Smooth muscle cell (in vitro differentiated cells): ENCODE results near the gene JMJD1C. TPM values are rescaled to one million over a fixed set of nuclear protein-coding genes. Genes with fewer than 3 reads are reported as not detected.
A peak's percentile ranks its signal among the peaks of the same experiment; 100 is the strongest.

Source experiments
- DNase-seq: peaks from one replicate; lab custom pipeline; 2025; ENCODE audit not compliant: unreplicated experiment; lab: John Stamatoyannopoulos, UW
- H2AFZ ChIP-seq: fragments of 200-600 bp; sonication (generic); 2 replicates; pipeline ENCODE4 v1.6.0; 2016; ENCODE audit warnings: antibody characterized with exemption, low read depth, mild to moderate bottlenecking
- H3F3A ChIP-seq: fragments of 200-600 bp; sonication (generic); 2 replicates; pipeline ENCODE4 v1.6.0; 2017; ENCODE audit warnings: antibody characterized with exemption, low read depth
- H3K27ac ChIP-seq: fragments of 200-600 bp; sonication (generic); 2 replicates; pipeline ENCODE4 v1.5.1; 2016; ENCODE audit warnings: low read depth, mild to moderate bottlenecking
- H3K27me3 ChIP-seq: fragments of 200-600 bp; sonication (generic); 2 replicates; pipeline ENCODE4 v1.6.1; 2016; ENCODE audit warnings: low read depth, mild to moderate bottlenecking
- H3K36me3 ChIP-seq: fragments of 200-600 bp; sonication (generic); 2 replicates; pipeline ENCODE4 v1.5.1; 2016; ENCODE audit warnings: low read depth
- H3K4me1 ChIP-seq: fragments of 200-600 bp; sonication (generic); 2 replicates; pipeline ENCODE4 v1.5.1; 2016; ENCODE audit warnings: low read depth
- H3K4me2 ChIP-seq: fragments of 200-600 bp; sonication (generic); 2 replicates; pipeline ENCODE4 v1.6.0; 2016; ENCODE audit warnings: mild to moderate bottlenecking
- H3K4me3 ChIP-seq: fragments of 200-600 bp; sonication (generic); 2 replicates; pipeline ENCODE4 v1.5.1; 2016; ENCODE audit warnings: mild to moderate bottlenecking
- H3K79me2 ChIP-seq: fragments of 200-600 bp; sonication (generic); 2 replicates; pipeline ENCODE4 v1.6.0; 2016; ENCODE audit warnings: low read depth, mild to moderate bottlenecking
- H3K9ac ChIP-seq: fragments of 200-600 bp; sonication (generic); 2 replicates; pipeline ENCODE4 v1.6.0; 2016; ENCODE audit warnings: low read depth
- H3K9me3 ChIP-seq: fragments of 200-600 bp; sonication (generic); replicated peaks from 2 replicates; pipeline ENCODE4 v1.5.1; 2016; ENCODE audit warnings: low read depth
- H4K20me1 ChIP-seq: fragments of 200-600 bp; sonication (generic); 2 replicates; pipeline ENCODE4 v1.6.0; 2016; ENCODE audit warnings: low read depth
- CTCF ChIP-seq: fragments of 200-600 bp; sonication (generic); IDR thresholded peaks from 2 replicates; pipeline ENCODE4 v1.5.1; 2017; ENCODE audit warnings: borderline replicate concordance, mild to moderate bottlenecking, antibody characterized with exemption; ENCODE audit not compliant: insufficient read depth, poor library complexity, severe bottlenecking
- WGBS: methylation state at CpG from one replicate; pipeline ENCODE4 v1.1.7; 2016; ENCODE audit warnings: low lambda C conversion rate; 5-methylcytosine and 5-hydroxymethylcytosine counted together
- polyA plus RNA-seq: library from polyadenylated mRNA; unstranded; fragments of >200 nt; fragmentation: Nextera tagmentation; extraction: Ambion mirVana; gene quantifications from 2 replicates; pipeline ENCODE4 v1.2.1, GENCODE V29; 2016
- total RNA-seq: library from RNA; depleted of rRNA; stranded (reverse); fragments of >200 nt; gene quantifications from 2 replicates; pipeline ENCODE4 v1.2.3, GENCODE V29; 2014

The JMJD1C gene
- total and polyA plus RNA-seq, 2 experiments from 2014 or later = 28.5 to 132 TPM

DNA sequence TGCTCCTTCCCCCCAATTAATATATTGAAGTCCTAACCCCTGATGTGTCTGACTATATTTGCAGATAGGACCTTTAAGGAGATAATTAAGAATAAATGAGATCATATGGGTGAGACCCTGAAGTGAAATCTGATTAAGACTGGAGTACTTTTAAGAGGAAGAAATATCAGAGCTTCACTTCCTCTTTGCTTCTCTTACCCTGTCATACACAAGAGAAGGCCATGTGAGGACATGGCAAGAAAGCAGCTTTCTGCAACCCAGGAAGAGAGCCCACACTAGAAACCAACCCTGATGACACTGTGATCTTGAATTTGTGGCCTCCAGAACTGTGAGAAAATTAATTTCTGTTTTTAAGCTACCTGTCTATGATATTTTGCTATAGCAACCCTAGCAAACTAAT, 44.2 kb downstream of the JMJD1C start:
- H3K4me2 ChIP-seq = no peak overlapping the region
- no peak overlapping the region for H3K4me3 ChIP-seq
- peaks cover 34% of the 10 kb centered on the region for H4K20me1 ChIP-seq
- H3K27ac ChIP-seq = no peak overlapping the region
- no peaks in the 10 kb centered on the region for H3K27me3 ChIP-seq
- no peak overlapping the region for H3K9ac ChIP-seq
- TF ChIP-seq CTCF = no peak
- H3K79me2 ChIP-seq = peaks cover 100% of the 10 kb centered on the region
- no peaks in the 10 kb centered on the region for H3K9me3 ChIP-seq
- peaks cover 4% of the 10 kb centered on the region for H3K4me1 ChIP-seq
- no peaks in the 10 kb centered on the region for H3K36me3 ChIP-seq
- DNase-seq = no peak
- no peak overlapping the region for H2AFZ ChIP-seq
- no peaks in the 10 kb centered on the region for H3F3A ChIP-seq

GRCh38 chr10:63416376-63416775, 49.4 kb downstream of the JMJD1C start:
- Histone ChIP-seq H3K27ac (peak overlapping the region; percentile 30), H3K27me3 (no peaks in the 10 kb centered on the region), H3K9me3 (no peaks in the 10 kb centered on the region), H3K4me1 (peaks cover 19% of the 10 kb centered on the region), H3F3A (no peaks in the 10 kb centered on the region), H4K20me1 (peaks cover 50% of the 10 kb centered on the region), H2AFZ (no peak overlapping the region), H3K79me2 (peaks cover 96% of the 10 kb centered on the region), H3K4me3 (no peak overlapping the region), H3K36me3 (no peaks in the 10 kb centered on the region), H3K4me2 (no peak overlapping the region), H3K9ac (no peak overlapping the region)
- WGBS = 95% methylated on average over 1 of the region's 1 CpG
- no peak for TF ChIP-seq CTCF
- no peak for DNase-seq

- Histone ChIP-seq H3K4me3 (no peak overlapping the region), H3K4me2 (peak overlapping the region; percentile 3), H4K20me1 (peaks cover 47% of the 10 kb centered on the region), H3K27ac (peak overlapping the region; percentile 30), H3F3A (no peaks in the 10 kb centered on the region), H2AFZ (no peak overlapping the region), H3K79me2 (peaks cover 95% of the 10 kb centered on the region), H3K4me1 (peaks cover 19% of the 10 kb centered on the region), H3K9ac (no peak overlapping the region), H3K36me3 (no peaks in the 10 kb centered on the region), H3K27me3 (no peaks in the 10 kb centered on the region), H3K9me3 (no peaks in the 10 kb centered on the region)
- WGBS = 81% methylated on average over 5 of the region's 5 CpGs
- TF ChIP-seq CTCF = no peak
- no peak for DNase-seq
These were observed 50.0 kb downstream of the JMJD1C start for GRCh38 chr10:63415640-63416244.
